Transverse colon (tissue), 4 donors: ENCODE results near the gene LTBP2. TPM values are rescaled to one million over a fixed set of nuclear protein-coding genes. Genes with fewer than 3 reads are reported as not detected.
A peak's percentile ranks its signal among the peaks of the same experiment; 100 is the strongest.

Experiments
- DNase-seq: peaks from one replicate; pipeline ENCODE4 v3.0.0-alpha.2; 2019
- H3K27ac ChIP-seq, 4 donors: fragments of 200-600 bp; sonication (generic); 2 replicates each; pipeline ENCODE4 v1.5.1; 2016 to 2018; ENCODE audit warnings: inconsistent platforms in 4 of 4
- H3K27me3 ChIP-seq: fragments of 200-600 bp; sonication (generic); 2 replicates; pipeline ENCODE4 v1.5.1; 2017; ENCODE audit warnings: inconsistent platforms
- H3K36me3 ChIP-seq, 4 donors: fragments of 200-600 bp; sonication (generic); 2 replicates each; pipeline ENCODE4 v1.5.1; 2017 to 2019; ENCODE audit warnings: inconsistent platforms in 4 of 4
- H3K4me1 ChIP-seq, 4 donors: fragments of 200-600 bp; sonication (generic); 2 replicates each; pipeline ENCODE4 v1.5.1; 2017 to 2020; ENCODE audit warnings: inconsistent platforms in 4 of 4
- H3K4me3 ChIP-seq, 4 donors: fragments of 200-600 bp; sonication (generic); 1 replicate in 1 of 4; 2 replicates in 3 of 4; pipeline versions ENCODE4 v1.5.1 to v1.6.1; 2017 to 2019; ENCODE audit warnings: inconsistent platforms in 4 of 4
- H3K9me3 ChIP-seq, 2 donors: fragments of 200-600 bp; sonication (generic); 2 replicates each; pipeline ENCODE4 v1.5.1; 2017 to 2019; ENCODE audit warnings: inconsistent platforms in 2 of 2
- CTCF ChIP-seq, 5 experiments: fragments of 200-600 bp in 3 of 5; fragments of 450-650 bp in 2 of 5; sonication (generic) in 3 of 5; IDR thresholded peaks; 1 replicate in 2 of 5; 2 replicates in 3 of 5; pipeline ENCODE4 v1.5.1; 2016 to 2017; ENCODE audit warnings: antibody characterized with exemption in 5 of 5, inconsistent platforms in 3 of 5, mild to moderate bottlenecking in 2 of 5, moderate library complexity in 1 of 5
- EP300 ChIP-seq: sonication (generic); formaldehyde crosslinking; IDR thresholded peaks from one replicate; pipeline ENCODE4 v1.6.1; 2017; ENCODE audit warnings: antibody characterized with exemption, low read depth
- POLR2A ChIP-seq: fragments of 450-650 bp; IDR thresholded peaks from one replicate; pipeline ENCODE4 v1.6.1; 2016; ENCODE audit warnings: antibody characterized with exemption, mild to moderate bottlenecking, moderate library complexity
- POLR2AphosphoS5 ChIP-seq, 3 donors: sonication (generic); formaldehyde crosslinking; IDR thresholded peaks; one replicate each; pipeline ENCODE4 v1.6.1; 2016; ENCODE audit warnings: antibody characterized with exemption in 3 of 3
- WGBS, 2 donors: methylation state at CpG; one replicate each; pipeline ENCODE4 v1.1.5; 2018; ENCODE audit warnings: low coverage in 1 of 2; 5-methylcytosine and 5-hydroxymethylcytosine counted together
- in situ Hi-C, 4 donors: fragments of 200-750 bp; cut with MboI; loops; one replicate each; pipeline versions ENCODE4 v1.15.0 to v1.15.1; 2017; ENCODE audit warnings: low sequenced_read_pairs in 3 of 4, low pct_ligation_motif_present in 1 of 4, low pct_unique_long_range_greater_than_20kb in 1 of 4
- intact Hi-C: fragments of 100-400 bp; cut with DNase I; formaldehyde crosslinking; loops from one replicate; pipeline ENCODE4 v1.15.1; 2023; ENCODE audit warnings: low total_unique reads
- total RNA-seq, 4 donors: library from RNA; depleted of rRNA; stranded (reverse); fragments of >200 nt; gene quantifications; one replicate each; pipeline ENCODE4 v1.1.0, GENCODE V29; 2016

The LTBP2 gene
- total RNA-seq, 4 donors from 2014 or later = 9.7 to 15.3 (median 11.9) TPM

DNA sequence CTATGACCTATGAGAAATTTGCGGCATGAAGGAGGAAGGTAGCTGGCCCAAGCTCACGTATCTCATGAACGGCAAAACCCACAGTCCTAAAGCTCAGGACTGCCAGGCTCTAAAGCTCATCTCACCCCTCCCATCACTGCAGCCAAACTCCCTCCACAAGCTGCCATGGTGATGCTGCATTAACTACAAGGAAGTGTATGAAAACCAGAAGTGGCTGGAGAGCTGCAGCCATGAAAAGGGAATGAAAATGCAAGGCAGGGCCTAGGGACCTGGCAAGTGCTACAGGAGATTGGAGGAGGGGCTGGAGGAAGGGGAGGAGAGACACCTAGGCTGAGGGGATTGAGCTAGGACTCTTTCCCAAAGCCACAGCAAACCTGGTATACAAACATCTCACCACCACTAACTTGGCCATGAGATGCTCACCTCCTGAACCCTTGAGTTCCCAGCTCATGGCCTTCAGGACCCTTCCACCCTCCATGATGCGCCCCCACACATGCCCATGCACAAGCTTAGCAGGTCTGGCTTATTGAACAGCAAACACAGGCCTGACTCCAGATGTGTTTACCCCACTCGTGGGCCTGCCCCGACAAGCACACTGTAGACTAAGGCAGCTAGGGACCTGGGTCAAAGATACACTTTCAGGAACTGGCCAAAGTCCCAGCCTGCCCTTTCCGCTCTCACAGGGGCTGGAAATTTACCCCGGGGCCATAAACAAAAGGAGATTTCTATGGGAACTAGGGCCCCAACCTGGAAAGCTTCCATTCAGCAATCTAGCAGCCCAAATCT, 42.0 kb downstream of the LTBP2 start:
- TF ChIP-seq POLR2AphosphoS5 (IDR thresholded peaks at IDR 0.05) (no peak), EP300 (no peak), POLR2A (no peak), CTCF (IDR thresholded peaks at IDR 0.05) (no peak)
- Histone ChIP-seq H3K27me3 (no peaks in the 10 kb centered on the region), H3K36me3 (no peaks in the 10 kb centered on the region), H3K27ac (peak overlapping the region; percentile 72 to 84 (median 76)), H3K4me3 (no peak overlapping the region), H3K9me3 (no peaks in the 10 kb centered on the region), H3K4me1 (peaks cover 3 to 36% (median 16%) of the 10 kb centered on the region in 4 donors)
- WGBS, 2 donors = 70 to 100% methylated on average over 3 to 7 of the region's 8 CpGs
- no peak for DNase-seq
- intact Hi-C loops = no loop called here
- in situ Hi-C loops = no loop called here

- in situ Hi-C loops (no loop called here), intact Hi-C loops (no loop called here)
- H3K27ac ChIP-seq = peak overlapping the region in 3 of 4 donors; percentile 72 to 84 (median 79)
- WGBS, 2 donors = 66% methylated on average over 2 of the region's 2 CpGs; no CpG with 5 or more reads in 1 of the 2 donors
- H3K9me3 ChIP-seq = no peaks in the 10 kb centered on the region
- TF ChIP-seq CTCF (IDR thresholded peaks at IDR 0.05) = no peak
- no peak for TF ChIP-seq POLR2A
- TF ChIP-seq EP300 = no peak
- TF ChIP-seq POLR2AphosphoS5 (IDR thresholded peaks at IDR 0.05) = no peak
- DNase-seq = no peak
- no peaks in the 10 kb centered on the region for H3K36me3 ChIP-seq
- H3K4me1 ChIP-seq = peaks cover 3 to 36% (median 16%) of the 10 kb centered on the region in 4 donors
- H3K4me3 ChIP-seq = no peak overlapping the region
- no peaks in the 10 kb centered on the region for H3K27me3 ChIP-seq
These were observed 42.6 kb downstream of the LTBP2 start for GRCh38 chr14:74569387-74569786.

- WGBS, 2 donors = 78 to 79% methylated on average over 3 of the region's 3 CpGs
- in situ Hi-C loops = no loop called here
- intact Hi-C loops = no loop called here
- no peak for DNase-seq
- TF ChIP-seq POLR2AphosphoS5 (IDR thresholded peaks at IDR 0.05) (no peak), POLR2A (no peak), EP300 (no peak), CTCF (IDR thresholded peaks at IDR 0.05) (no peak)
- peak overlapping the region in 1 of 4 donors; percentile 84 for H3K27ac ChIP-seq
- no peaks in the 10 kb centered on the region for H3K27me3 ChIP-seq
- H3K9me3 ChIP-seq = no peaks in the 10 kb centered on the region
- H3K36me3 ChIP-seq = no peaks in the 10 kb centered on the region
- H3K4me1 ChIP-seq = peaks cover 3 to 36% (median 16%) of the 10 kb centered on the region in 4 donors
- H3K4me3 ChIP-seq = no peak overlapping the region
These were observed 43.1 kb downstream of the LTBP2 start for GRCh38 chr14:74568911-74569310.

GRCh38 chr14:74568380-74568649, 43.7 kb downstream of the LTBP2 start:
- H3K4me1 ChIP-seq = peaks cover 1 to 37% (median 13%) of the 10 kb centered on the region in 4 donors
- no peaks in the 10 kb centered on the region for H3K36me3 ChIP-seq
- no peak for DNase-seq
- no peaks in the 10 kb centered on the region for H3K27me3 ChIP-seq
- no peak for TF ChIP-seq POLR2A
- TF ChIP-seq CTCF (IDR thresholded peaks at IDR 0.05) = no peak
- no peak for TF ChIP-seq EP300
- no peak for TF ChIP-seq POLR2AphosphoS5 (IDR thresholded peaks at IDR 0.05)
- no peaks in the 10 kb centered on the region for H3K9me3 ChIP-seq
- no peak overlapping the region for H3K4me3 ChIP-seq
- in situ Hi-C loops (no loop called here), intact Hi-C loops (no loop called here)
- H3K27ac ChIP-seq = peak overlapping the region in 1 of 4 donors; percentile 3
- WGBS, 2 donors = 79 to 84% methylated on average over 3 of the region's 3 CpGs
